ENCODE data around the gene PDIA5.

- TF ChIP-seq, protein P1, sequence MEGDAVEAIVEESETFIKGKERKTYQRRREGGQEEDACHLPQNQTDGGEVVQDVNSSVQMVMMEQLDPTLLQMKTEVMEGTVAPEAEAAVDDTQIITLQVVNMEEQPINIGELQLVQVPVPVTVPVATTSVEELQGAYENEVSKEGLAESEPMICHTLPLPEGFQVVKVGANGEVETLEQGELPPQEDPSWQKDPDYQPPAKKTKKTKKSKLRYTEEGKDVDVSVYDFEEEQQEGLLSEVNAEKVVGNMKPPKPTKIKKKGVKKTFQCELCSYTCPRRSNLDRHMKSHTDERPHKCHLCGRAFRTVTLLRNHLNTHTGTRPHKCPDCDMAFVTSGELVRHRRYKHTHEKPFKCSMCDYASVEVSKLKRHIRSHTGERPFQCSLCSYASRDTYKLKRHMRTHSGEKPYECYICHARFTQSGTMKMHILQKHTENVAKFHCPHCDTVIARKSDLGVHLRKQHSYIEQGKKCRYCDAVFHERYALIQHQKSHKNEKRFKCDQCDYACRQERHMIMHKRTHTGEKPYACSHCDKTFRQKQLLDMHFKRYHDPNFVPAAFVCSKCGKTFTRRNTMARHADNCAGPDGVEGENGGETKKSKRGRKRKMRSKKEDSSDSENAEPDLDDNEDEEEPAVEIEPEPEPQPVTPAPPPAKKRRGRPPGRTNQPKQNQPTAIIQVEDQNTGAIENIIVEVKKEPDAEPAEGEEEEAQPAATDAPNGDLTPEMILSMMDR (IDR thresholded peaks at IDR 0.05), result no peak
- no peak for TF ChIP-seq POLR2A (IDR thresholded peaks at IDR 0.05)
These were observed 81.9 kb downstream of the PDIA5 start for GRCh38 chr3:123148772-123149171.
